Cardiac fibroblast (primary cell): Measurements from ENCODE around the gene ENTR1.

Experiments
- DNase-seq, 2 donors: peaks; one replicate each; pipeline versions ENCODE4 v3.0.0 to v3.0.0-alpha.2; 2010; ENCODE audit warnings: low read depth in 2 of 2
- H3K4me3 ChIP-seq, 2 donors: replicated peaks in 1 of 2; 1 replicate in 1 of 2; 2 replicates in 1 of 2; pipeline ENCODE4 v1.5.1; 2011; ENCODE audit warnings: low read depth in 2 of 2, low read length in 2 of 2, mild to moderate bottlenecking in 2 of 2, moderate library complexity in 1 of 2
- CTCF ChIP-seq: IDR thresholded peaks from one replicate; pipeline ENCODE4 v1.5.1; 2011; ENCODE audit warnings: low read depth, mild to moderate bottlenecking, low read length, inconsistent platforms

The ENTR1 gene

GRCh38 chr9:136361047-136361753, 49.2 kb downstream of the ENTR1 start:
- TF ChIP-seq CTCF = no peak
- no peak overlapping the region for H3K4me3 ChIP-seq
- no peak for DNase-seq

- no peak for TF ChIP-seq CTCF
- no peak overlapping the region for H3K4me3 ChIP-seq
These were observed 50.4 kb downstream of the ENTR1 start for GRCh38 chr9:136359774-136360718.

GRCh38 chr9:136358888-136359287, 51.5 kb downstream of the ENTR1 start:
- H3K4me3 ChIP-seq = no peak overlapping the region
- TF ChIP-seq CTCF = no peak
- no peak for DNase-seq

More at GRCh38 chr9:136359774-136360718, 50.4 kb downstream of the ENTR1 start:
- DNase-seq = no peak

- no peak overlapping the region for H3K4me3 ChIP-seq
- no peak for DNase-seq
- TF ChIP-seq CTCF = no peak
These were observed 52.4 kb downstream of the ENTR1 start for GRCh38 chr9:136358016-136358415.

GRCh38 chr9:136357202-136357725, 53.1 kb downstream of the ENTR1 start:
- H3K4me3 ChIP-seq = no peak overlapping the region

More at GRCh38 chr9:136357202-136357725, 53.1 kb downstream of the ENTR1 start:
- DNase-seq = no peak
- no peak for TF ChIP-seq CTCF
